Cerebellar nuclear complex (tissue), 1 donor: ENCODE results near the gene PLEKHG5.

ENCODE experiments used
- DNase-seq, 2 experiments: peaks; one replicate each; lab custom pipeline; 2025; lab: John Stamatoyannopoulos, UW

The PLEKHG5 gene, protein sequence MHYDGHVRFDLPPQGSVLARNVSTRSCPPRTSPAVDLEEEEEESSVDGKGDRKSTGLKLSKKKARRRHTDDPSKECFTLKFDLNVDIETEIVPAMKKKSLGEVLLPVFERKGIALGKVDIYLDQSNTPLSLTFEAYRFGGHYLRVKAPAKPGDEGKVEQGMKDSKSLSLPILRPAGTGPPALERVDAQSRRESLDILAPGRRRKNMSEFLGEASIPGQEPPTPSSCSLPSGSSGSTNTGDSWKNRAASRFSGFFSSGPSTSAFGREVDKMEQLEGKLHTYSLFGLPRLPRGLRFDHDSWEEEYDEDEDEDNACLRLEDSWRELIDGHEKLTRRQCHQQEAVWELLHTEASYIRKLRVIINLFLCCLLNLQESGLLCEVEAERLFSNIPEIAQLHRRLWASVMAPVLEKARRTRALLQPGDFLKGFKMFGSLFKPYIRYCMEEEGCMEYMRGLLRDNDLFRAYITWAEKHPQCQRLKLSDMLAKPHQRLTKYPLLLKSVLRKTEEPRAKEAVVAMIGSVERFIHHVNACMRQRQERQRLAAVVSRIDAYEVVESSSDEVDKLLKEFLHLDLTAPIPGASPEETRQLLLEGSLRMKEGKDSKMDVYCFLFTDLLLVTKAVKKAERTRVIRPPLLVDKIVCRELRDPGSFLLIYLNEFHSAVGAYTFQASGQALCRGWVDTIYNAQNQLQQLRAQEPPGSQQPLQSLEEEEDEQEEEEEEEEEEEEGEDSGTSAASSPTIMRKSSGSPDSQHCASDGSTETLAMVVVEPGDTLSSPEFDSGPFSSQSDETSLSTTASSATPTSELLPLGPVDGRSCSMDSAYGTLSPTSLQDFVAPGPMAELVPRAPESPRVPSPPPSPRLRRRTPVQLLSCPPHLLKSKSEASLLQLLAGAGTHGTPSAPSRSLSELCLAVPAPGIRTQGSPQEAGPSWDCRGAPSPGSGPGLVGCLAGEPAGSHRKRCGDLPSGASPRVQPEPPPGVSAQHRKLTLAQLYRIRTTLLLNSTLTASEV

DNA sequence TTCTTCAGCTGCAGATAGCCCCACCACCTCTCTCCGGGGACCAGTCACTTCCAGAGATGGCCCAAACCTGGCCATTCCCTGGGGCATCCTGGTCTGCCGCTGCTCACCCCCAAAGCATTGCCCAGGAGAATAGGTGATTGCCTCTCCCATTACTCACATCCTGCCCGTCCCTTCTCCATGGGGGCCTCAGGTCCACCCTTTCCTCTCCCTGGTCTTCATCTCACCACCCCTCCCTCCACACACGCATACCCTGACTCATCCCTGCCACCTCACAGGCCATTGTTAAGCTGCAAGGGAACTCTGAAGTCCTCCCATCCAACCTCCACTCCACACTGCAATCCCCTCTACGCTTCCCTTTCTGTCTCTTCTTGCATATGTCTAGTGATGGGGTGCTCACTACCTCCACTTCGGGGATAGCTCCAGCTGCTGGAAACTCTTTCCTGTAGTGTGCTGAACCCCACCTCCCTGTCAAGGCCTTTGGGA lies at the start of gene PLEKHG5:
Gene PLEKHG5, minus strand, starts transcription at position 188 of the 483 bp plus-strand sequence. CDS start 14,096 bp downstream, outside the sequence.
- no peak for DNase-seq

DNA sequence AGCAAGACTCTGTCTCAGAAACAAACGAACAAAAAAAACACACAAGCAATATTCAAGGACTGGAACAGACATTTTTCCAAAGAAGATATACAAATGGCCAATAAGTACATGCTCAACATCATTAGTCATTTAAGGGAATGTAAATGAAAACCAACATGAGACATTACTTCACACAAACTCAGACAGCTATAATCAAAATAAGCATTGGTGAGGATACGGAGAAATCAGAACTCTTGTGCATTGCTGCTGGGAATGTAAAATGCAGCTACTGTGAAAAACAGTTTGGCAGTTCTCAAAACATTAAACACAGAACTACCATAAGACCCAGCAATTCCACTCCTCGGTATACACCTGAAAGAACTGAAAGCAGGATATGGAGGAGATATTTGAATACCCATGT lies 47.5 kb upstream of the PLEKHG5 start:
- no peak for DNase-seq

DNA sequence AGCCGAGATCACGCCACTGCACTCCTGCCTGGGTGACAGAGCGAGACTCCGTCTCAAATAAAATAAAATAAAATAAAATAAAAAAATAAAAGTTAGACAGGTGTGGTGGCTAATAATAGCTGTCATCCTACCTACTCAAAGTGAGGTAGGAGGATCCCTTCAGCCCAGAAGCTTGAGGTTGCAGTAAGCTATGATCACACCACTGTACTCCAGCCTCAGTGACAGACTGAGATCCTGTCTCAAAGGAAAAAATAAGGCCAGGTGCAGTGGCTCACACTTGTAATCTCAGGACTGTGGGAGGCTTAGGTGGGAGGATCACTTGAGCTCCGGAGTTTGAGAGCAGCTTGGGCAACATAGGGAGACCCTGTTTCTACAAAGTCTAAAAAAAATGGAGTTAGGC lies 44.8 kb upstream of the PLEKHG5 start:
- DNase-seq, result no peak

DNA sequence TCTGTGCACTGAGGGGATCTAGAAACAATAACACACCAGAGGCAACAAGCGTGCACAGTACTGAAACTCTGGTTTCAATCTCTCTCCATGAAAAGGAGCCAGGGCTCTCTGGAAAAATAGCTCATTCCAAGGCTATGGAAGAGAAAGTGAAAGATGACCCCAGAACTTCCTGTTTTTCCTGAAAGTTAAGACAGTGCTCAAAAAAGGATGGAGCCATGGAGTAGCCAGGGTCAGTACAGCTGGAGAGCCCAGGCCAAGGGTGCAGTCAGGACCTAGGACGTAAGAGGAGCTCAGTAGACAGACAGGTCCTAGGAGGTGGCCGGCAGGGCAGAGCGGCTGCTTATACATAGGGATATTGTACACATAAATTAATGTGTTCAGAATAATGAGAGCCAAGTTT lies 43.7 kb upstream of the PLEKHG5 start:
- no peak for DNase-seq

DNA sequence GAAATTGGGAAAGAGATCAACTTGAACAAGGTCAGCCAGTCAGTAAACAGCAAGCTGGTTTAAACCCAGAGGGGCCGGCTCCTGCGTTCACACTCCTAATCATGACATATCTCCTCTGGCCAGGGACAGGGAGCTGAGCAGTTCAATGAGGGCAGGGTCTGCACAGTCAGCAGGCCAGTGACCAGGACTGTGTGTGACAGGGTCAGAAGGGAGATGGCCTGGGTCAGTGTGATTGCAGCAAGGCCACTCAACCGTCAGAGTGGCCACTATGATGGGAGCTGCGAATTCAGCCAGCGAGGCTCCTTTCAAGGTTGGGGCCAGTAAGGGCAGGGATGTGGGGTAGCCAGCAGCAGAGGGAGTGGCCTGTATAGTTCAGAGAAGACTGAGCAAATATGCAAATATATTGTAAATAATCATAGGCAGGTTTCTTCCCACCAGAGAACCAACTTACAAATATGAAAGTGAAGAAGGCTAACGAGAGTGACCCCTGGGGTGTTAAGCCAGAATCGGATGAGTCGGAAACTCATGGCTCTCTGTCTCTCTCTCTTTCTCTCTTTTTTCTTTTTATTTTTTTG lies 42.9 kb upstream of the PLEKHG5 start:
- DNase-seq, result no peak

DNA sequence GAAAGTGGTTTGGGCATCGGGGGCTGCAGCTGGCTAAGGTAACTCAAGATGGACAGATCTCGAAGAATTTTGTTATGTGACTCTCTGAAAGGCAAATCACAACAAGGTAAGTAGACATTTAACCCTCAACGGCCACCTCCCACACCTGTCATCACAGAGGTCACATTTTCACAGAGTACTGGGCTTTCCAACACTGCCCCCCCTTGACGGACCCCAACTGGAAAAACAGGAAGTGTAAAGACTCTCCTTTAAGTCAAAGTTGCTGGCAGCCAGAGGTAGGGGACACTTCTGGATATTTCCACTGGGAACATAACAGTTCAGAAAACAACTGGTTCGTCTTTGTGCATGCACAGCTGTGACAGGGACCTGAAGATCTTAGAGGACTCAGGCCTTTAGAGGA lies 40.5 kb upstream of the PLEKHG5 start:
- no peak for DNase-seq

DNA sequence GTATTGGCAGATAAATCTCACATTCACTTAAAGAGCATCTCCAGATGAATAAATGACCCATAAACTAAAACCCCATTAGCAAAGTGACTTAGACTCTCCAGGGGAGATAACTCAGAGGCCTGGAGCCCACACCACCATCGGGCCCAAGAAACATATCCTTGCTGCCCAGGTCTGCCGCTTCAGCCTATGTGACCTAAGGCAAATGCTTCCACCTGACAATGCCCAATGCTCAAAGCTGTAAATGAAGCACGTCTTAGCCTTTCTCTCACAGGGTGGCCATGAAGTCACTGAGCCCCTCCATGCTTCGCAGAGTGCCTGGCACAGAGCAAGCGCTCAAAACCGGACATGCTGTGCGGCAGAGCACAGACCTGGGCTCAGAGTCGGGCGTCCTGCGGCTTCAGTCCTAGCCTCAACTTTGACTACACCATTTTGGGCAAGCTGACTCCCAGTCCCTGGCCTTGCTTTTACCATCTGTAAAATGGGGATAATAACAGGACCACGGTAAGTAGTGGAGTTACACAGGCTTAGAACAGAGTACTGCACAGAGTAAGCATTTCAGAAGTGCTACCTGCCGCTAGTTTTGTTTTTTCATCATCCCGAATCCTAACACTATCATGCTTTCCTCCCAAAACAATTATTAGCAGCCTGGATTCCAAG lies 39.2 kb upstream of the PLEKHG5 start:
- no peak for DNase-seq

DNA sequence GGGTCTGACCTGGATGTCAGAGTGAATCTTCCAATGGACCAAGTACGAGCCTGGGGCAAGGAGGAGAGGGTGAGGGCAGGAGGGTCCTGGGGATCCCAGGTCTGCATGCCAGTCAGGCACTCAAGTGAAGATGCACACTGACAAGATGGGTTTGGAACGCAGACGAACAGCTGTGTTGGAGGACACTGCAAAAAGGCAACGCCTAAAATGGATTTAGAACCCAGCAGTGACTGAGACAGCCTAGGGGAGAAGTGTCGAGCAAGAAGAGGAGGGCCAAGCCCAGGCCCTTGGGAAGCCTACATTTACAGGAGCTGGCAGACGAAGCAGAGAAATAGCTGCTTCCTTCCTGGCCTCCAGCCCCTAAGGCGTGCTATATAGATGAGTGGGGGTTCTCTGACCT lies 37.0 kb upstream of the PLEKHG5 start:
- DNase-seq, result no peak

DNA sequence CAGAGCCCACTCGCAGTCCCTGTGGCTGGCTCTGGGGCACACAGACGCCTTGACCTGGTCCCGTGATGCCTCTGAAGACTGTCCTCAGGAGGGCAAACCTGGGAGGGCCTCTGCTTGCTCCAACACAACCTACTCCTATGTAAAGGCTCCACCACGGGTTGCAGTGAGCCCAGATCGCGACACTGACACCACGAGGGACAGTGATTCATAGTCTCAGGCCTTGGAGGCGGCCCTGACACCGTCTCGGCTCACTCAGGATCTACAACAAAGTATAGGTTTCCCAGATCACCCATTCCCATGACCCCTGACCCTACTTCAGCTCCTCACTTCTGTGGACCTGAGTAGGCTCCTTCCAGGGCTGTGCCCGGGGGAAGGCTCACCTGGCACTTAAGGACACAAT lies 34.8 kb upstream of the PLEKHG5 start:
- DNase-seq, result no peak

DNA sequence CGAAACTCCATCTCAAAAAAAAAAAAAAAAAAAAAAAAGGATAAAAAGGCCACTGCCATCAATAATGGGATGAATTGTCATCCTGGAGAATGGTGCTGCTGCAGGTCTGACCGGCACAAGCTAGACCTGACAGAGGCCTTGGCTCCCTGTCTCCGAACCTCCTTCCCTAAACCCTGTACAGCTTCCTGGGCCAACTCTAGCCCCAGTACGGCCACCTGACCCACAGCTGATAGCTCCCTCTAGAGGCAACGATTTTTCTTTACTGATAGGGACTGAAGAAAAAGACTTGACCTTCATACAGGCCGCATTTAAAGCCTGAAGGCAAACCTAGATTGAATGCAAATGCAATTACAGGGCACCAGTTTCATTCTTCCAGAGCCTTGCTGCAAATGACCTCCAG lies 32.1 kb upstream of the PLEKHG5 start:
- DNase-seq, result peak in 1 of 2 experiments; percentile 18

DNA sequence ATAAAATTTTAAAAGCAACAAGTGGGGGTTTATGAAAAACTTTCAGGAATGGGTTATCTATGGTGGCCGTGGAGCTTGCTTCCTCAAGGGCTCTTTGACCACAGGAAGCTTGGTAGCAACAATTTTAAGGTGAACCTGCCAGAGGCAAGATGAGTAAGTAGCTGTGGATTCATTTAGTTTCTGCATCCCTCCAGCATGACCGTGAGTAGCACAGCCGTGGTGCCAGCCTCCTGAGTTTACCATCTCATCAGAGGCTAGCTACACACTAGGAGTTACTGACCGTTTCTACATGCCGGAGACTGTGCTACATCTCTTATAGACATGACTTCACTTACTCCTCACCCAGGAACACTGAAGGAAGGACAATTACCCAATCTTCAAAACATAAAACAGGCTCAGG lies 30.1 kb upstream of the PLEKHG5 start:
- DNase-seq, result no peak

DNA sequence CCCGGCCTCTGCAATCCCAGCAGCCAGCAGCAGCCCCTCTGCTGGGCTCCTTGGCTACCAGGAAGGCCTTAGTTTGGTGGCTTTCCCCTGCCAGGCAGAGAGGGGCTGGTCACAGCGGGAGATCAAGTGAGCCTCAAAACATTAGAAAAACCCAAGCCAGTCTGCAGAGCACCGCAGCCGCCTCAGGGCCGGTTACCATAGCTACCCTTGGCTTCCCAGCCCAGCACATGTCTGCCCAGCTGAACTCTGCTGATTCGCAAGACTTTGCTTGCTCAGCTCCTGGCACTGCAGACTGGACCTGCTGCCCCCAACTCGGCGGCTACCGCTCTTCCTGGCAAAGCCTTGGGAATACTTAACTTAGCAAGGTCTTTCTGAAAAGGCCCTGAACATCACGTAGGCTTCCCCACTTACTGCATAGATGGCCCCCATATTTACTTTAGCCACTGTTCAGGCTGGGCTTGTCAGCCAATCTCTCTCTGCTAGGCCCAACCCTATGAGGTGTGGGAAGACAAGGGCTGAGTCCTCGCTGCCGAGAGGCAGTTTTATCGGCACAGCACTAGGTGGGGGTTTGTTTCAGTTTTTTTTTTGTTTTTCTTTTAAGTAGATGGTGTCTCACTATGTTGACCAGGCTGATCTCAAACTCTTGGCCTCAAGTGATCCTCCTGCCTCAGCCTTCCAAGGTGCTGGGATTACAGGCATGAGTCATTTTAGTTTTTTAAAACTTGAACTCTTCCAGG lies 28.6 kb upstream of the PLEKHG5 start:
- DNase-seq, result no peak

DNA sequence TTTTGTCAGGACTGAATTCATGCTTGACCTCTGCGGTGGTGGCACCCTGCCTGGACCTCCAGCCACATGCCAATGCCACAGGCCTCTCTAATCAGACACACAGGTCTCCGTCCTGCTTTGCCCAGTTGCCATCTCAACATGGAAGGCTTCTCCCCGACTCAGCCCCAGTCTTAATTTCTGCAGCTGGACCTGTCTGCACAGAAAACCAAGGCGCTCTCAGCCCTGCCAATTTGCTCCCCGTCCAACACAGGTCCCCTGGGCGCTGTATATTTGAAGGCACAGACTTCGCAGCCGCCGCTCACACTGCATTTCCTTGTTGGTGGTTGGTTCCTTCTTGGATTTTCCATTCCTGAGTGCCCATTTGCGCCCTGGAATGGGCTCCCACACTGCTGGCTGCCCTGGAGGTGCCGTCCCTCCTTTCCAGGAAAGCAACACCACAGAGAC lies 28.0 kb upstream of the PLEKHG5 start:
- no peak for DNase-seq

DNA sequence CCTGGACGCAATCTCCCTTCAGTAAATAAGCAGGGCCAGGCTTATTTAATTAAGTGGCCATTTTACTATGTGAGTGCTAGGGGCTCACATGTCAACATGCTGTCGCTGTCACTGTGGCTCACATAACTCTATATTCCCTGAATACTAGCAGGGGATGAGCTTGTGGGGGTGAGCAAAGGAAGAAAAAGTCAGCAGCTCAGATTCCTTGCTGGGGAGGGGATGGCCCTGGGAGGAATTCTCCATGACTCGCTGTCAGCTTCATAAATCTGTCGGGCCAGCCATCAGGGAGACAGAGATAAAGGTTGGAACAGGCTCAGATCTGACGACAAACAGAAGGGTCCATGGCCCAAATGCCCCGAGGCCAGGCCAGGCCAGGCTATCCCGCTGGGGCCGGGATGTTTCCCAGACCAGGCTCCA lies 26.0 kb upstream of the PLEKHG5 start:
- no peak for DNase-seq

DNA sequence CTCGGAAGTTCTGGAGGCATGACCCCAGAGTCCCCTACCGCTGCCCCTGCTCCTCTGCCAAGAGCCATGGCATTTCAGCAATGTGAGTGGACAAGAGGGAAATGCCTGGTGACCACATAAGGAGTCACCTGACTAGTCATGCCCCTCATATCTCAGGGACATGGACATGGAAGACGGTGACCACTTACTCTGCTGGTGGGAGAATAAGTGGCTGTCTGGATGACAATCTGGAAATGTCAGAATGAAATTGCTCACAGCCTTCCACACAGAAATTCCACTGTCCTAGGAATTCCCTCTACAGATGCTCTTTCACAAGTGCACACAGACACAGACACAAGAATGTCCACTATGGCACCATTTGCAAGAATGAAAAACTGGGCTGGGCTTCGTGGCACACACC lies 24.3 kb upstream of the PLEKHG5 start:
- no peak for DNase-seq

DNA sequence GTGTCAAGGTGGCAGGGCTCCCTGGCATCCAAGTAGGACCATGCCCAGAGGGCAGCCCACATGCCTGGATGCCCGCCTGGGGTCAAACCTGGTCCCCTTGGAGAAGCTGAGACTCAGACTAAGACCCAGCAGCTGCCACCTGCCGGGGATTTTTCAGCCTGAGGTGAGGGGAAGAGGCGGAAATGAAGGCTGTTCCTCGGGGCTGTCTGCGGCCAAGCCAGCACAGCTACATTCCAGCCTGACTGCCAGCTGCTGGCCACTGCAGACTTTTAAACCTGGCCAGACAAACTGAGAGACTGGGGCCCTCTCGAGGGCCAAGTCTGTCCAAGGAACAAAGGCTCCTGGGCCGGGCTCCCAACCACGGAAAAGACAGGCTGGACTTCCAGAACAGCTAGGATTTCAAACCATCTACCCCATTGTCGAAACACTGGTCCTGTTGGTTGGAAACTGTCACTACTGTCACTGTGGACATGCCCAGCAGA lies 21.9 kb upstream of the PLEKHG5 start:
- no peak for DNase-seq

DNA sequence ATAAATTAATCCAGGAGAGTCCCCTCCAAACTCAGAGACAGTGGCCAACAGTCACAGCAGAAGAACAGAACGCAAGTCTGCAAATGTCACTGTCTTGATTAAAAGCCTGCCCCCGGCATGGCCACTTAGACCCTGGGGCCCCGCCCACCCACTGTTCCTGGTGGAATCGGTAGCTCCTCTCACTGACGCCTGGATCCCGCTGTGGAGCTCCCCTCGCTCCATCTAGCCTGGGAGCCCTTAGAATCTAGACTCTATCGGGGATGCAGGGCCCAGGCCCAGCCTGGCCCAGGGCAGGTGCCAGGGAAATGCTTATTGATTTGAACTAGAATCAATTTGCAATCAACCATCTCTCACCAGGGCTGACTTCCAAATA lies 21.4 kb upstream of the PLEKHG5 start:
- no peak for DNase-seq

DNA sequence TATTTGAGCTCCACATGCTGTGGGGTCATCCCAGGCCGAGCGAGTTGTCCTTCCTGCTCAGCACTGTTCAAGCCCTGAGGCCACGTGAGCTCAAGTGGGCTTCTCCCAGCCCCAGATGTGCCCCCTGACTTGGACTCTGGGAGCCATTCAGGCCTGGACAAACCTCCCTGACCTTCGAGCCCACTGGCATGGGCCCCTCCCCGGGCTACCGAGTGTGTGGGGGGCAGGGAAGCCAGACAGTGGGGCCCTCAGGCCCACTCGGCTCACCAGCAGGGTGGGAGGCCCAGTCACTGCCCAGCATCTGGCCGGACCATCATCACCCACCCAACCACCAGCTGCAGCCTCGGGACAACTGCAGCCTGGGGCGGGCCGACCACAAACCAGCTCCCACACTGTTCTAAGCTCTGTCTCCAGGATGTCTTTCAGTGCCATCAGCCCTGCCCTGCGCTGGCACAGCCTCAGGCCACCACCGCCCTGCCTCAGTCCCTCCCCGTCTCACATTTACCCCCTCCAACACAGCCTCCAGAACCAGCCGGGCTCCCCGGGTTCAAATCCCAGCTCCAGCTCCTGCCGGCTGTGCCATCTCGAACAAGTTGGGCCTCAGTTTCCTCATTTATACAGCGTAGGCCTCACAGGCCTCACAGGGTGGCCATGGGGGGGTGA lies 20.9 kb upstream of the PLEKHG5 start:
- DNase-seq, result no peak

DNA sequence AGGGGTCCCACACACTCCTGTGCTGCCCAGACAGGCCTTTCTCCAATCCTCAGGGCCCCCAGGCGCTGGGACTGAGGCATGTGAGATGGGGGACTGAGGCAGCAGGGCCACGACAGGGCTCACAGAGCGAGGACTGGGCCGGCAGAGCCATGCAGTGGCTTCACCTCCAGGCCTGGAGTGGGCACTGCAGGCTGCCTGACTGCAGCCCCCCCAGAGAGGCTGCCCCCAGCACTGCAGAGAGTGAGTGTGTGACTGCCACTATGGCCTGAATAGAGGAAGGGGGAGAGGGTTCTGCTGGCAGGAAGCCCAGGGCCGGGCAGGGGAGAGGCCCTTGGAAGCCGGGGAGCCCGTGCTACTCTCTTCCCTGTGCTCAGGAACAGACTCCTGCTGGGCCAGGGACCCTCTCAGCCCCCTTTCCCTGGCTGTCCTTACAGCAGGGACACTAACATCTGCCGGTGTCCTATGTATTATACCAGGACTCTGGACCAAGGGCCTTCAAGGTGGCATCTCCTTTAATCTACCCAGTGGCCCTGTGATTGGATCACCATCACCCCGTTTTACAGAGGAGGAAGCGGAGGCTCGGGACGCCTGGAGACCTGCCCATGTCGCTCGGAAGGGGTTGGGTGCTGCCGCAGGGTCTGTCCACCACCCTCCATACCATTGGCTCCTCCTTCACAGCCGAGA lies 20.2 kb upstream of the PLEKHG5 start:
- DNase-seq, result no peak

DNA sequence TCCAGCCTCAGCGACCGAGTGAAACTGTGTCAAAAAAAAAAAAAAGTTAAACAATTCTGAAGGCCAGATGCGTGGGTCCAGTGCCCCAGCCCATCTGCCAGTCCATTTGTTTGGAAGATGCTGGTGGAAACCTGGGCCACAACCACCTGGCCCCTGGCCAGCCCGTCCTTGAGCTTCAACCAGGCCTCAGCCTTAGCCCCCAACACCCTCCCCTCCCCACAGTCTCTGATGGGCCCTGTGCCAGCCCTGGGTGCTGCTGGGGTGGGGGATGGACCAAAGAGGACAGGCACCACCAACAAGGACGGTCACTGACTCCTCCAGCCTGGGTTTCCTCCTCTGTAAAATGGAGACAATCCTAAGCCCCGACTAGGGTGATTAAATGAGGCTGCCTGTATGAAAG lies 19.6 kb upstream of the PLEKHG5 start:
- DNase-seq, result no peak
